Vagina (tissue), 2 donors: ENCODE measurements around the gene C11orf52. TPM values are rescaled to one million over a fixed set of nuclear protein-coding genes. Genes with fewer than 3 reads are reported as not detected.
A peak's percentile ranks its signal among the peaks of the same experiment; 100 is the strongest.

ENCODE experiments used
- DNase-seq, 2 donors: peaks; one replicate each; pipeline ENCODE4 v3.0.0-alpha.2; 2017; ENCODE audit errors: extremely low spot score in 2 of 2
- H3K27ac ChIP-seq: fragments of 200-600 bp; sonication (generic); one replicate; pipeline ENCODE4 v1.5.1; 2019
- H3K27me3 ChIP-seq: fragments of 200-600 bp; sonication (generic); one replicate; pipeline ENCODE4 v1.5.1; 2019
- H3K36me3 ChIP-seq, 2 donors: fragments of 200-600 bp; sonication (generic); one replicate each; pipeline ENCODE4 v1.5.1; 2017 to 2019
- H3K4me1 ChIP-seq: fragments of 200-600 bp; sonication (generic); one replicate; pipeline ENCODE4 v1.5.1; 2019
- H3K4me3 ChIP-seq, 2 donors: fragments of 200-600 bp; sonication (generic); 1 replicate in 1 of 2; 2 replicates in 1 of 2; pipeline ENCODE4 v1.5.1; 2016 to 2019
- H3K9me3 ChIP-seq: fragments of 200-600 bp; sonication (generic); one replicate; pipeline ENCODE4 v1.5.1; 2019
- CTCF ChIP-seq, 3 experiments: fragments of 450-650 bp in 2 of 3; fragments of 200-600 bp in 1 of 3; sonication (generic) in 1 of 3; IDR thresholded peaks; one replicate each; pipeline ENCODE4 v1.5.1; 2017 to 2019; ENCODE audit warnings: antibody characterized with exemption in 3 of 3, mild to moderate bottlenecking in 2 of 3, moderate library complexity in 2 of 3
- POLR2A ChIP-seq, 2 donors: fragments of 450-650 bp; IDR thresholded peaks; one replicate each; pipeline ENCODE4 v1.6.1; 2017; ENCODE audit warnings: antibody characterized with exemption in 2 of 2, mild to moderate bottlenecking in 2 of 2, moderate library complexity in 2 of 2
- POLR2AphosphoS5 ChIP-seq, 2 donors: sonication (generic); formaldehyde crosslinking; IDR thresholded peaks; one replicate each; pipeline ENCODE4 v1.9.0; 2017; ENCODE audit warnings: antibody characterized with exemption in 2 of 2, mild to moderate bottlenecking in 2 of 2, low read depth in 1 of 2; ENCODE audit not compliant: insufficient read depth in 1 of 2
- intact Hi-C: fragments of 100-400 bp; cut with DNase I; formaldehyde crosslinking; loops from one replicate; pipeline ENCODE4 v1.15.1; 2023
- total RNA-seq: library from RNA; depleted of rRNA; stranded (reverse); fragments of >200 nt; gene quantifications from one replicate; pipeline ENCODE4 v1.2.3, GENCODE V29; 2016

C11orf52 gene
- 1.5 TPM for total RNA-seq

GRCh38 chr11:111918390-111919256 lies at the start of gene C11orf52:
C11orf52 (plus strand) TSS chr11:111918913; CDS start chr11:111918973, 60 bp downstream.
- H3K4me3 ChIP-seq = peak within 1 kb of the TSS in 1 of 2 donors; percentile 15
- TF ChIP-seq POLR2A (IDR thresholded peaks at IDR 0.05) = no peak
- peak in 1 of 2 donors; percentile 54 for TF ChIP-seq POLR2AphosphoS5 (IDR thresholded peaks at IDR 0.05; ENCODE audit: insufficient read depth in 1 of 2, low read depth in 1 of 2)

GRCh38 chr11:111870113-111870512 lies 48.6 kb upstream of the C11orf52 start:
- H3K27me3 ChIP-seq = no peaks in the 10 kb centered on the region
- H3K9me3 ChIP-seq = no peaks in the 10 kb centered on the region
- peak overlapping the region in 1 of 2 donors; percentile 62 for H3K4me3 ChIP-seq
- intact Hi-C loops = loop anchor here (10.0 kb wide), 2 partner anchors 55 to 105 kb away; no protein-coding TSS in a partner anchor
- H3K27ac ChIP-seq = no peak overlapping the region
- H3K4me1 ChIP-seq = peaks cover 16% of the 10 kb centered on the region
- TF ChIP-seq POLR2AphosphoS5 (IDR thresholded peaks at IDR 0.05; ENCODE audit: insufficient read depth in 1 of 2, low read depth in 1 of 2) = no peak
- no peak for TF ChIP-seq CTCF (IDR thresholded peaks at IDR 0.05)
- no peak for TF ChIP-seq POLR2A (IDR thresholded peaks at IDR 0.05)
- DNase-seq = no peak
- H3K36me3 ChIP-seq = peaks cover 0 to 26% of the 10 kb centered on the region in 2 donors

More at GRCh38 chr11:111918390-111919256, at the start of gene C11orf52:
- intact Hi-C loops = no loop called here
- Histone ChIP-seq H3K27me3 (no peaks in the 10 kb centered on the region), H3K9me3 (no peaks in the 10 kb centered on the region), H3K4me1 (peaks cover 32% of the 10 kb centered on the region), H3K36me3 (no peaks in the 10 kb centered on the region), H3K27ac (peak within 1 kb of the TSS; percentile 50)
- DNase-seq = no peak

GRCh38 chr11:111870522-111870885 lies 48.2 kb upstream of the C11orf52 start:
- intact Hi-C loops = loop anchor here (10.0 kb wide), 2 partner anchors 54 to 104 kb away; no protein-coding TSS in a partner anchor
- Histone ChIP-seq H3K9me3 (no peaks in the 10 kb centered on the region), H3K36me3 (peaks cover 0 to 24% of the 10 kb centered on the region in 2 donors), H3K27ac (peak overlapping the region; percentile 83), H3K4me1 (peaks cover 16% of the 10 kb centered on the region), H3K27me3 (no peaks in the 10 kb centered on the region), H3K4me3 (peak overlapping the region; percentile 62 to 93)
- TF ChIP-seq POLR2A (IDR thresholded peaks at IDR 0.05) (no peak), CTCF (IDR thresholded peaks at IDR 0.05) (no peak), POLR2AphosphoS5 (IDR thresholded peaks at IDR 0.05; ENCODE audit: insufficient read depth in 1 of 2, low read depth in 1 of 2) (no peak)
- no peak for DNase-seq

GRCh38 chr11:111870886-111871692 lies 47.6 kb upstream of the C11orf52 start, which contains the start of gene ALG9:
ALG9 (minus strand) TSS chr11:111871581; CDS start chr11:111871482, 99 bp downstream.
- Histone ChIP-seq H3K9me3 (no peaks in the 10 kb centered on the region), H3K4me3 (peak within 1 kb of the TSS; percentile 62 to 93), H3K27ac (peak within 1 kb of the TSS; percentile 83), H3K36me3 (peaks cover 0 to 18% of the 10 kb centered on the region in 2 donors), H3K27me3 (no peaks in the 10 kb centered on the region), H3K4me1 (peaks cover 16% of the 10 kb centered on the region)
- intact Hi-C loops = loop anchor here (10.0 kb wide), 2 partner anchors 54 to 104 kb away; no protein-coding TSS in a partner anchor
- no peak for TF ChIP-seq POLR2A (IDR thresholded peaks at IDR 0.05)
- peak in 1 of 3 experiments; percentile 22 for TF ChIP-seq CTCF (IDR thresholded peaks at IDR 0.05)
- TF ChIP-seq POLR2AphosphoS5 (IDR thresholded peaks at IDR 0.05; ENCODE audit: insufficient read depth in 1 of 2, low read depth in 1 of 2) = peak; percentile 75 to 91
- no peak for DNase-seq

- no peak for DNase-seq
- peaks cover 16% of the 10 kb centered on the region for H3K4me1 ChIP-seq
- TF ChIP-seq POLR2A (IDR thresholded peaks at IDR 0.05) (no peak), CTCF (IDR thresholded peaks at IDR 0.05) (no peak), POLR2AphosphoS5 (IDR thresholded peaks at IDR 0.05; ENCODE audit: insufficient read depth in 1 of 2, low read depth in 1 of 2) (no peak)
- H3K27ac ChIP-seq = peak overlapping the region; percentile 83
- peak overlapping the region; percentile 62 to 93 for H3K4me3 ChIP-seq
- intact Hi-C loops = loop anchor here (10.0 kb wide), 2 partner anchors 53 to 103 kb away; no protein-coding TSS in a partner anchor
- no peaks in the 10 kb centered on the region for H3K9me3 ChIP-seq
- H3K27me3 ChIP-seq = no peaks in the 10 kb centered on the region
- peaks cover 0 to 12% of the 10 kb centered on the region in 2 donors for H3K36me3 ChIP-seq
Measured at GRCh38 chr11:111871693-111872161, 47.0 kb upstream of the C11orf52 start.
